Lung (tissue), 12 donors: Measurements from ENCODE around the gene CCDC73. TPM values are rescaled to one million over a fixed set of nuclear protein-coding genes. Genes with fewer than 3 reads are reported as not detected.

Source experiments
- ATAC-seq: fragments of 200-7000 bp; cut with Tn5 transposase; one replicate; pipeline ENCODE4 v1.9.1; 2020; ENCODE audit warnings: moderate number of reproducible peaks; ENCODE audit not compliant: insufficient read depth, low FRiP score
- DNase-seq, 3 donors: peaks; one replicate each; pipeline ENCODE4 v3.0.0-alpha.2; 2013 to 2017
- H3K27ac ChIP-seq, 2 donors: one replicate each; pipeline ENCODE4 v1.5.1; 2013; ENCODE audit warnings: mild to moderate bottlenecking in 2 of 2, moderate library complexity in 2 of 2, control low read depth in 1 of 2, inconsistent platforms in 1 of 2, low read depth in 1 of 2, low read length in 1 of 2
- H3K27me3 ChIP-seq, 3 donors: one replicate each; pipeline ENCODE4 v1.5.1; 2013; ENCODE audit warnings: low read length in 2 of 3; ENCODE audit not compliant: control insufficient read depth in 3 of 3, insufficient read depth in 3 of 3
- H3K36me3 ChIP-seq, 4 donors: one replicate each; pipeline ENCODE4 v1.5.1; 2013; ENCODE audit warnings: low read length in 4 of 4, mild to moderate bottlenecking in 1 of 4, moderate library complexity in 1 of 4; ENCODE audit not compliant: control insufficient read depth in 4 of 4, insufficient read depth in 4 of 4
- H3K4me1 ChIP-seq, 5 donors: one replicate each; pipeline ENCODE4 v1.5.1; 2013; ENCODE audit warnings: low read length in 5 of 5, mild to moderate bottlenecking in 2 of 5, moderate library complexity in 1 of 5; ENCODE audit not compliant: control insufficient read depth in 5 of 5, insufficient read depth in 5 of 5
- H3K4me3 ChIP-seq: one replicate; pipeline ENCODE4 v1.5.1; 2013; ENCODE audit warnings: mild to moderate bottlenecking, control low read depth, moderate library complexity
- H3K9ac ChIP-seq, 2 donors: one replicate each; pipeline ENCODE4 v1.5.1; 2013; ENCODE audit warnings: low read length in 2 of 2, control low read depth in 1 of 2; ENCODE audit not compliant: insufficient read depth in 1 of 2
- H3K9me3 ChIP-seq, 4 donors: one replicate each; pipeline ENCODE4 v1.5.1; 2013; ENCODE audit warnings: low read length in 3 of 4, mild to moderate bottlenecking in 1 of 4, moderate library complexity in 1 of 4; ENCODE audit not compliant: control insufficient read depth in 4 of 4, insufficient read depth in 3 of 4
- CTCF ChIP-seq: IDR thresholded peaks from 2 replicates; pipeline ENCODE4 v1.5.1; 2012; ENCODE audit warnings: mild to moderate bottlenecking; ENCODE audit errors: control extremely low read depth, extremely low read depth
- WGBS, 2 donors: extraction: QIAGEN DNeasy Blood & Tissue Kit; methylation state at CpG; one replicate each; pipeline ENCODE4 v1.1.7; 2013; 5-methylcytosine and 5-hydroxymethylcytosine counted together
- polyA plus RNA-seq, 2 donors: library from polyadenylated mRNA; stranded (reverse); fragments of 200-250 nt; gene quantifications; one replicate each; pipeline ENCODE4 v1.2.1, GENCODE V29; 2013
- total RNA-seq, 2 donors: library from RNA; depleted of rRNA in 1 of 2; stranded (reverse); fragments of >200 nt in 1 of 2; gene quantifications; one replicate each; pipeline ENCODE4 v1.2.1, GENCODE V29; 2014 to 2021
- donor health status: control.
- donor health status: control.
- donor health status: Bipolar disorder and iron deficiency.
- donor health status: healthy.
- donor health status: DM: yes; HTN: yes; CAD: no.

Gene CCDC73
- total and polyA plus RNA-seq, 4 donors = 0.03 to 0.17 (median 0.10) TPM

- Histone ChIP-seq H3K4me1 (peaks cover 0 to 4% (median 0%) of the 10 kb centered on the region in 5 donors), H3K9ac (no peak overlapping the region), H3K36me3 (no peaks in the 10 kb centered on the region), H3K27me3 (no peaks in the 10 kb centered on the region), H3K27ac (no peak overlapping the region), H3K4me3 (no peak overlapping the region), H3K9me3 (no peaks in the 10 kb centered on the region)
- TF ChIP-seq CTCF = no peak
- DNase-seq = no peak
- no peak for ATAC-seq
- 92 to 93% methylated on average over 2 of the region's 2 CpGs for WGBS, 2 donors
These were observed 227.9 kb downstream of the CCDC73 start for GRCh38 chr11:32566517-32566916.

GRCh38 chr11:32563600-32563959 lies 230.9 kb downstream of the CCDC73 start:
- Histone ChIP-seq H3K9ac (no peak overlapping the region), H3K36me3 (no peaks in the 10 kb centered on the region), H3K27me3 (no peaks in the 10 kb centered on the region), H3K9me3 (no peaks in the 10 kb centered on the region), H3K4me3 (no peak overlapping the region), H3K4me1 (peaks cover 0 to 4% (median 0%) of the 10 kb centered on the region in 5 donors), H3K27ac (no peak overlapping the region)
- ATAC-seq = no peak
- no peak for DNase-seq
- no peak for TF ChIP-seq CTCF
- WGBS, 2 donors = 60 to 71% methylated on average over 3 of the region's 3 CpGs

GRCh38 chr11:32562839-32563599 lies 231.4 kb downstream of the CCDC73 start:
- DNase-seq (peak in 1 of 3 donors; percentile 29), ATAC-seq (no peak)
- Histone ChIP-seq H3K27me3 (no peaks in the 10 kb centered on the region), H3K9me3 (no peaks in the 10 kb centered on the region), H3K36me3 (no peaks in the 10 kb centered on the region), H3K9ac (no peak overlapping the region), H3K4me1 (peaks cover 0 to 4% (median 0%) of the 10 kb centered on the region in 5 donors), H3K4me3 (no peak overlapping the region), H3K27ac (no peak overlapping the region)
- WGBS, 2 donors = 59 to 77% methylated on average over 10 of the region's 10 CpGs
- TF ChIP-seq CTCF = no peak
